GM19099 (cell line): Measurements from ENCODE around the gene NEDD9.

Experiments used
- POLR2A ChIP-seq: IDR thresholded peaks from 3 replicates; pipeline ENCODE4 v1.6.1; 2011; ENCODE audit warnings: low read depth; ENCODE audit not compliant: insufficient read length; ENCODE audit errors: extremely low read depth

The NEDD9 gene

DNA sequence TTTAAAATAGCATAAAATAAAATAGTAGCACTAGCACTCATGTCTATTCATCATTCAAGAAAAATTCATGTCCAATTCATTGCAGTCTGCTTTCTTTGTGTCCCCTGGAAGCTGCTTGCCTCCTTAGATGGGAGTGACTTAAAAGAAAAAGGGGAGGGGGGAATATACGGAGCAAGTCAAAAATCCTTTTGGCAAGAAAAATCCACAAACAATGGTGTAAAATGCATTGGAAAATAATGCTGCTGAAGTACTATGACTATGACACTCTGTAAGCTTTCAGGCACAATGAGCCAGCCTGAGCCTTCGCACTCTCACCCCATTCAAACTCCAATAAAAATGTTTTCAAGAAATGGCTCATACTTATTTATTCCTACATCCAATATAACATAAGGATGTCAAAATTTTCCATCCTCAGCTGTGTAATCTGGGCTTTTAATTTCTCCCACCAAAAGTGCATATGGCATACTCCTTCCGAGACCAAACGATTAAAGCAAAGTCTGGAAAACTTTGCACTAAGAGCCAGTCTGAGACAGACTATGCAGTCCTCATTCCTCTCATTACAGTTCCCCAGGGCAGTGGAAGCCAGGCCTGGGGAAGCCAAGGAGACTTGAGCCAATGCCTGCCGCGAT is 790 bp downstream of the NEDD9 start:
- TF ChIP-seq POLR2A = no peak

DNA sequence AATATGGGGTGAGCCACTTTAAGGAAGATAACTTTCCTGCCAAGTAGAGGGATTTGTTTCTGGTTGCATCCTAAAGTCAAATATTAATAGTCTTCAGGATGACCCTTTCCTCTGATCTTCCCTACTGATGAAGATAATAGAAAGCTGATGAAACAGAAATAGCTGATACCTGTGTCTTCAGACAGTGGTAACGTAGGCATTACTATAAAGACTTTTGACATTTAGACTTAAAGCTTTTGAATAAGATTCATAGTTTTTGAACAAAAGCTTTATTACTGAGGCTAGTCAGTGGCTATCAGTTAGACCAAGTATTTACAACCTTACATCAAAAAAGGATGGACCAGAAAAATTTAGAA is 1.4 kb downstream of the NEDD9 start:
- TF ChIP-seq POLR2A = no peak

- TF ChIP-seq POLR2A = no peak
Measured at GRCh38 chr6:11230158-11231107, 2.0 kb downstream of the NEDD9 start.

DNA sequence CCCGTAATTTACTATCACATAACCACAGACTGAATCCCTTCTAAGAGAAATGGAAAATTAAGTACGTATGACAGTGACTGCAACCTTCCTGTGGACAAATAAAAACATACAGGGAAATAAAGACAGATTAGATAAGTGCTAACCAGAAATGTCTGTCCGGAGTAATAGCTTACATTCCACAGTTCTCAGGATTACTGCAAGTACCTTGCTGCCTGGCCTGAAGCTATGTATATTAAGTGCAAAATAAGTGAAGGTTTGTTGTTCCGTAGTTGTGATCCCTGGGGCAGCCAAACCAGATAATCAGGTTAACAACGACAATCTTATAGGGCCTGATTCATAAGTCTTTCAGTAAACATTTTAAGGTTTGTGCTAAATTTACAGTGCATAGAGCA is 2.8 kb downstream of the NEDD9 start:
- no peak for TF ChIP-seq POLR2A

- no peak for TF ChIP-seq POLR2A
Measured at GRCh38 chr6:11228935-11229654, 3.4 kb downstream of the NEDD9 start.

DNA sequence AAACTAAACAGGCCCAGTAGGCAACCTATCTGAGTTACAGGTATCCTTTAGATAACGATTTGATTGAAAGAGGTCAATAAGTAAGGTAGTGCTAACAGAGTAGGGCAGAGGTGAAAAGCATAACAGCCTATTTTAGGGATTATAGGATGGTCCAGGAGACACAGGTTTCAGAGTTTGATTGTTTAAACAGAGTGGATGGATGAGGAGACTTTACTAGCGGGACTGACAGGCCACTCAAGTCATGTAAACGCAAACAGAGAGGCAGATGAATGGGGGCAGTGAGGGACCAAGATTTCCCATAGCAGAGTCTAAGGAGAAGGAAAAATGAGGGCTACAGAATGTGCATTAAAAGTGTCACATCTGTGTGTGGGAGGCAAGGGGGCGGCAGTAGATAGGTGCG is 4.8 kb downstream of the NEDD9 start:
- TF ChIP-seq POLR2A = no peak

DNA sequence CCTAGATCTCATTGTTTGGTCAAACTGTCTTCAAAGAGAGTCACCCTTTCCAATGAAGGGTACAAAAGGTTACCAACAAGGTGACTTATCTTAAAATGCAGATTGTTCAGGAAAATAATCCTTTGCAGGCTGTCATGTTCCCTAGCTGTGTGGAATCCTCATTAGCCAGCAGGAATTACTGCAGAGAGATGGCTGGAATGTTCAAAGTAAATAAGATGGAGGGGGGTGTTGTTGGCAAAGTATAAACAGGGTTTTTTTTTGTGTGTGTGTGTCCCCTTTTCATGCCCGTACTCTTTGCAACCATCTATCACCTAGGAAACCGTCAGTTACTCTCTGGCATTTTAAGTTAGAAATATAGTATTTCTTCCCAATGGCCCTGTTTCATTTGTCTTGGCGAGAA is 6.5 kb downstream of the NEDD9 start:
- no peak for TF ChIP-seq POLR2A

GRCh38 chr6:11224966-11225463 is 7.5 kb downstream of the NEDD9 start:
- TF ChIP-seq POLR2A = no peak

- TF ChIP-seq POLR2A = no peak
Measured at GRCh38 chr6:11224252-11224965, 8.1 kb downstream of the NEDD9 start.

DNA sequence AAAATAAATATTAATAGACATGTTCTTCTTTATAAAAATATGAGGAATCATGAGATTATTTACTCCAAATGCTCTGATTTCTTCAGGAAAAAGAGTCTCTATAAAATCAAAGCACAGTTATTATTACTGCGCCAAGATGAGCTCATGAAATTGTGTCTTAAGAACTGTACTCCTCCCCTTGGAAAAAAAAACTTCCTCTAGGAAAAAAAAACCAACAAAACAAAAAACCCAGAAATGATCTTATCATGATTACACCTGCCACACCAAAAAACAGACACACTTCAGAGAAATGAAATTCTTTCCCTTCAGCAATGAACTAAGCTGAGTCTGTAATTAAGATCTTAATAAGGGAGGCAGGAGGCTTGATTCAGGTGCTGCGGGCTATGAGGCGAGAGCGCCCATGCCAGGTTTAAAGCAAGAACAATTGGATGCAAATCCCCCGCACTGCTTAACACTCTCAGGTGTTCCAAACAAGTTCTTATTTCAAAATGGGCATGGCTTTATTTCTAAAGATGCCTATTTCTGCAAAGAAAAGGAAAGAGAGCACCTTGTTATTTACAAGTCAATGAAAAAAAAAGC is 9.1 kb downstream of the NEDD9 start:
- no peak for TF ChIP-seq POLR2A

GRCh38 chr6:11222385-11223277 is 9.8 kb downstream of the NEDD9 start:
- TF ChIP-seq POLR2A = no peak

- no peak for TF ChIP-seq POLR2A
Measured at GRCh38 chr6:11221623-11222384, 10.7 kb downstream of the NEDD9 start.

DNA sequence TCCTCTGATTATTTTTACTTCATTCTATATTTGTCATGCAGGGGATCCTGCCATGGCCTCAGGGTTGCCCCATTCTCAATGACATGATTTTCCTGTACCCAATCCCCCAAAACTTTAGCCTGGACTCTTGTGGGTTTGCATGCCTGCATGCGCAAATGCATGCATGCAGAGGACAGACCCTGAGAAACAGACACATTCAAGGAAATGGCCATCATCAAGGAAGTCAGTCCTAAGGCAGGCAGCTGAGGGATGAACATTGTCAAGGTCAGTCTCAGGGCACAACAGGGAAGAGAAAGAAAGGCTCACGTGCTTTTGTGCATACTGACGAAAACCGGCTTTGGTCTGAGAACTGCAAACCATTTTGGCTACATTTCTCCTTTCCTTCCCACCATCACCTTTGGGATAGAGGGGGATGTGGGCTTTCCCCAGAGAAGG is 13.1 kb downstream of the NEDD9 start:
- TF ChIP-seq POLR2A = no peak
